HCT116 (cell line): Measurements from ENCODE around the gene RPS6KL1. TPM values are rescaled to one million over a fixed set of nuclear protein-coding genes. Genes with fewer than 3 reads are reported as not detected.

ENCODE experiments used
- ATAC-seq: fragments of 200-7000 bp; cut with Tn5 transposase; 2 replicates; pipeline ENCODE4 v1.9.1; 2020; ENCODE audit warnings: mild to moderate bottlenecking, moderate library complexity
- BruUV-seq: library from RNA; stranded (reverse); fragments of 400-500 nt; replicated peaks from 2 replicates; lab custom pipeline; 2021; lab: Mats Ljungman, UMichigan
- CTCF ChIA-PET: fragments of 300-600 bp; sonication (Branson Sonifier 250); formaldehyde crosslinking; loops from one replicate; lab custom pipeline; 2021; ENCODE audit warnings: antibody characterized with exemption; lab: Charles Lee
- POLR2A ChIA-PET: fragments of 300-600, 350-600 bp; sonication (Branson Sonifier 250); formaldehyde crosslinking; loops from one replicate; lab custom pipeline; 2021; ENCODE audit warnings: antibody characterized with exemption; lab: Charles Lee
- RAD21 ChIA-PET, 2 experiments: fragments of 300-600 bp; sonication (Branson Sonifier 250); formaldehyde crosslinking; loops; one replicate each; lab custom pipeline; 2023; ENCODE audit warnings: low total read pairs in 2 of 2; ENCODE audit not compliant: uncharacterized antibody in 2 of 2, unreplicated experiment in 2 of 2, low non-redundant PET in 1 of 2; lab: Charles Lee
- DNase-seq: peaks from one replicate; pipeline ENCODE4 v3.0.0-alpha.2; 2010; ENCODE audit warnings: low read depth, low spot score
- H2AFZ ChIP-seq: fragments of 200-600 bp; shearing (Covaris generic), sonication (generic); 2 replicates; pipeline ENCODE4 v1.6.1; 2017; ENCODE audit warnings: low read depth, mixed run types, mixed read lengths, antibody characterized with exemption, low read length; ENCODE audit not compliant: poor library complexity, severe bottlenecking
- H3K27ac ChIP-seq: 2 replicates; pipeline ENCODE4 v1.5.1; 2012; ENCODE audit warnings: low read depth, low read length
- H3K27me3 ChIP-seq: fragments of 200-600 bp; sonication (generic); 2 replicates; pipeline ENCODE4 v1.6.1; 2016; ENCODE audit warnings: mixed run types, low read length, mixed read lengths; ENCODE audit not compliant: insufficient read depth
- H3K36me3 ChIP-seq, 2 experiments: fragments of 200-500 bp in 1 of 2; fragments of 200-600 bp in 1 of 2; sonication (Bioruptor generic) in 1 of 2; sonication (generic) in 1 of 2; 2 replicates each; pipeline versions ENCODE4 v1.5.1 to v1.6.1; 2014 to 2016; ENCODE audit warnings: low read length in 2 of 2, inconsistent platforms in 1 of 2, mixed read lengths in 1 of 2, mixed run types in 1 of 2; ENCODE audit not compliant: insufficient read depth in 2 of 2, control insufficient read depth in 1 of 2
- H3K4me1 ChIP-seq, 2 experiments: fragments of 200-600 bp in 1 of 2; sonication (generic) in 1 of 2; 2 replicates each; pipeline versions ENCODE4 v1.5.1 to v1.6.1; 2012 to 2017; ENCODE audit warnings: low read length in 2 of 2, inconsistent platforms in 1 of 2, mild to moderate bottlenecking in 1 of 2, mixed read lengths in 1 of 2, mixed run types in 1 of 2, moderate library complexity in 1 of 2; ENCODE audit not compliant: insufficient read depth in 2 of 2, control insufficient read depth in 1 of 2
- H3K4me2 ChIP-seq: fragments of 200-600 bp; sonication (generic); 2 replicates; pipeline ENCODE4 v1.6.1; 2017; ENCODE audit warnings: mixed run types, low read length, mixed read lengths
- H3K4me3 ChIP-seq, 2 experiments: fragments of 200-600 bp in 1 of 2; sonication (generic) in 1 of 2; replicated peaks in 1 of 2; 2 replicates each; pipeline ENCODE4 v1.5.1; 2011 to 2016; ENCODE audit warnings: low read length in 2 of 2, control low read depth in 1 of 2, low read depth in 1 of 2, mild to moderate bottlenecking in 1 of 2, mixed read lengths in 1 of 2, mixed run types in 1 of 2
- H3K79me2 ChIP-seq: fragments of 200-600 bp; sonication (generic); 2 replicates; pipeline ENCODE4 v1.6.1; 2017; ENCODE audit warnings: mild to moderate bottlenecking, mixed run types, low read length, moderate library complexity, mixed read lengths; ENCODE audit not compliant: insufficient read depth
- H3K9ac ChIP-seq: fragments of 200-600 bp; sonication (generic); 2 replicates; pipeline ENCODE4 v1.6.1; 2016; ENCODE audit warnings: low read length, mixed read lengths
- H3K9me2 ChIP-seq: fragments of 200-600 bp; sonication (generic), shearing (Covaris generic); 2 replicates; pipeline ENCODE4 v1.6.1; 2017; ENCODE audit warnings: mixed run types, mild to moderate bottlenecking, moderate library complexity; ENCODE audit not compliant: insufficient read depth
- H3K9me3 ChIP-seq, 2 experiments: fragments of 200-500 bp in 1 of 2; fragments of 200-600 bp in 1 of 2; sonication (Bioruptor generic) in 1 of 2; sonication (generic) in 1 of 2; 2 replicates each; pipeline ENCODE4 v1.6.1; 2014 to 2017; ENCODE audit warnings: low read length in 2 of 2, mixed read lengths in 2 of 2, inconsistent platforms in 1 of 2, low read depth in 1 of 2, mild to moderate bottlenecking in 1 of 2, mixed run types in 1 of 2, moderate library complexity in 1 of 2; ENCODE audit not compliant: control insufficient read depth in 1 of 2, insufficient read depth in 1 of 2
- H4K20me1 ChIP-seq: fragments of 200-600 bp; sonication (generic), shearing (Covaris generic); 2 replicates; pipeline ENCODE4 v1.6.1; 2017; ENCODE audit warnings: mixed run types, mild to moderate bottlenecking, moderate library complexity; ENCODE audit not compliant: insufficient read depth
- ELF1 ChIP-seq: IDR thresholded peaks from 2 replicates; pipeline ENCODE4 v1.6.1; 2012; ENCODE audit warnings: low read depth, borderline replicate concordance
- EZH2 ChIP-seq: fragments of 200-600 bp; sonication (generic); IDR thresholded peaks from 2 replicates; pipeline ENCODE4 v1.6.1; 2017; ENCODE audit warnings: antibody characterized with exemption, mixed run types
- JUND ChIP-seq: IDR thresholded peaks from 2 replicates; pipeline ENCODE4 v1.6.1; 2012
- POLR2AphosphoS5 ChIP-seq: IDR thresholded peaks from 2 replicates; pipeline ENCODE4 v1.6.1; 2011; ENCODE audit warnings: mild to moderate bottlenecking, low read depth, low read length, moderate library complexity
- SRF ChIP-seq: IDR thresholded peaks from 2 replicates; pipeline ENCODE4 v1.6.1; 2012; ENCODE audit warnings: low read depth
- ZNF274 ChIP-seq: fragments of 200-500 bp; sonication (Bioruptor generic); IDR thresholded peaks from 2 replicates; pipeline ENCODE4 v1.6.1; 2014; ENCODE audit warnings: mild to moderate bottlenecking, low read depth, low read length, inconsistent platforms
- intact Hi-C: fragments of 100-400 bp; cut with micrococcal nuclease; formaldehyde crosslinking; loops from 2 replicates; pipeline ENCODE4 v1.10.0; 2022
- total RNA-seq: library from RNA; stranded (reverse); gene quantifications from one replicate; pipeline ENCODE4 v1.2.1, GENCODE V29; 2021; ENCODE audit not compliant: unreplicated experiment
- TF ChIP-seq, protein P1 (sequence below): IDR thresholded peaks from 2 replicates; pipeline ENCODE4 v1.6.1; 2012; ENCODE audit warnings: low read depth

RPS6KL1 gene
- total RNA-seq, 1 experiment from 2014 or later: 6.7 TPM

GRCh38 chr14:74864198-74864597 is 58.9 kb downstream of the RPS6KL1 start:
- no peak for ATAC-seq
- no peak overlapping the region for H3K9ac ChIP-seq
- H3K9me3 ChIP-seq: no peaks in the 10 kb centered on the region
- H3K79me2 ChIP-seq: no peaks in the 10 kb centered on the region
- no peak overlapping the region for H3K27ac ChIP-seq
- no peaks in the 10 kb centered on the region for H3K9me2 ChIP-seq
- 0 out of 2 replicates have a peak, but pooled peaks cover 3% of the 10 kb centered on the region for H3K27me3 ChIP-seq
- no peak for DNase-seq
- POLR2A ChIA-PET: no interaction called here
- H4K20me1 ChIP-seq: no peaks in the 10 kb centered on the region
- no peak overlapping the region for H3K4me3 ChIP-seq
- RAD21 ChIA-PET: no interaction called here
- TF ChIP-seq SRF: no peak
- no peak for TF ChIP-seq ELF1
- TF ChIP-seq, all 23 proteins: peak for 0
- CTCF ChIA-PET: interaction anchor here (0.7 to 6.9 kb wide), 4 partner anchors 9 to 1946 kb away, joined by 3 to 94 read pairs (median 32); partner anchors contain the start of gene PROX2
- no TSS peak for BruUV-seq
- peaks cover 0 to 4% of the 10 kb centered on the region in 2 experiments; a peak in 1 of 4 replicates for H3K4me1 ChIP-seq
- intact Hi-C loops: no loop called here
- H3K36me3 ChIP-seq: no peaks in the 10 kb centered on the region
- no peak overlapping the region for H3K4me2 ChIP-seq
- no peak overlapping the region for H2AFZ ChIP-seq

DNA sequence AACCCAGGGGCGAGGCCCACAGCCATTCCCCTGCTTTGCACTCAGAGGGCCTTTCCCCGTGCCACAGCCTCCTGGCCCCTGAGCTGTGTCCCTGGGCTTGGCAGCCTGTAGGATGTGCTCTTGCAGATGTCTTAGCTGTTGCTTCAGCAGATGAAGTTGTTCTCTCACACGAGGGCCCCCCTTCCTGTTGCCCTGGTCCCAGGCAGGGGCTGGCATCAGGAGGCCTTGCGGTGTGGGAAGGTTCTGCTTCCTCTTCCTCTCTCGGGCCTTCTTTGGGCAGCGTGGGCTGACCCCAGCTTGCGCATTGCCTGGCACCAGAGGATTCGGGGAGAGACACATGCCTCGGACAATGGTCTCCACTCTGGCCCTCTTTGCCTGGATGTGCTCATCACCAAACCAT is 59.8 kb downstream of the RPS6KL1 start:
- Histone ChIP-seq H3K9me3 (no peaks in the 10 kb centered on the region), H2AFZ (no peak overlapping the region), H3K4me1 (peaks cover 0 to 4% of the 10 kb centered on the region in 2 experiments; a peak in 1 of 4 replicates), H3K27ac (no peak overlapping the region), H3K4me2 (no peak overlapping the region), H4K20me1 (no peaks in the 10 kb centered on the region), H3K9me2 (no peaks in the 10 kb centered on the region), H3K36me3 (no peaks in the 10 kb centered on the region), H3K9ac (no peak overlapping the region), H3K27me3 (0 out of 2 replicates have a peak, but pooled peaks cover 3% of the 10 kb centered on the region), H3K79me2 (no peaks in the 10 kb centered on the region), H3K4me3 (no peak overlapping the region)
- RAD21 ChIA-PET: no interaction called here
- TF ChIP-seq JUND (no peak), SRF (no peak), ZNF274 (no peak), EZH2 (no peak), POLR2AphosphoS5 (no peak)
- TF ChIP-seq, protein P1, sequence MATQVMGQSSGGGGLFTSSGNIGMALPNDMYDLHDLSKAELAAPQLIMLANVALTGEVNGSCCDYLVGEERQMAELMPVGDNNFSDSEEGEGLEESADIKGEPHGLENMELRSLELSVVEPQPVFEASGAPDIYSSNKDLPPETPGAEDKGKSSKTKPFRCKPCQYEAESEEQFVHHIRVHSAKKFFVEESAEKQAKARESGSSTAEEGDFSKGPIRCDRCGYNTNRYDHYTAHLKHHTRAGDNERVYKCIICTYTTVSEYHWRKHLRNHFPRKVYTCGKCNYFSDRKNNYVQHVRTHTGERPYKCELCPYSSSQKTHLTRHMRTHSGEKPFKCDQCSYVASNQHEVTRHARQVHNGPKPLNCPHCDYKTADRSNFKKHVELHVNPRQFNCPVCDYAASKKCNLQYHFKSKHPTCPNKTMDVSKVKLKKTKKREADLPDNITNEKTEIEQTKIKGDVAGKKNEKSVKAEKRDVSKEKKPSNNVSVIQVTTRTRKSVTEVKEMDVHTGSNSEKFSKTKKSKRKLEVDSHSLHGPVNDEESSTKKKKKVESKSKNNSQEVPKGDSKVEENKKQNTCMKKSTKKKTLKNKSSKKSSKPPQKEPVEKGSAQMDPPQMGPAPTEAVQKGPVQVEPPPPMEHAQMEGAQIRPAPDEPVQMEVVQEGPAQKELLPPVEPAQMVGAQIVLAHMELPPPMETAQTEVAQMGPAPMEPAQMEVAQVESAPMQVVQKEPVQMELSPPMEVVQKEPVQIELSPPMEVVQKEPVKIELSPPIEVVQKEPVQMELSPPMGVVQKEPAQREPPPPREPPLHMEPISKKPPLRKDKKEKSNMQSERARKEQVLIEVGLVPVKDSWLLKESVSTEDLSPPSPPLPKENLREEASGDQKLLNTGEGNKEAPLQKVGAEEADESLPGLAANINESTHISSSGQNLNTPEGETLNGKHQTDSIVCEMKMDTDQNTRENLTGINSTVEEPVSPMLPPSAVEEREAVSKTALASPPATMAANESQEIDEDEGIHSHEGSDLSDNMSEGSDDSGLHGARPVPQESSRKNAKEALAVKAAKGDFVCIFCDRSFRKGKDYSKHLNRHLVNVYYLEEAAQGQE: no peak
- BruUV-seq: no TSS peak
- DNase-seq (no peak), ATAC-seq (no peak)
- CTCF ChIA-PET: interaction anchor here (6.2 to 6.9 kb wide), 2 partner anchors 10 to 43 kb away, joined by 54 to 94 read pairs; partner anchors contain the start of gene PROX2
- POLR2A ChIA-PET: no interaction called here
- intact Hi-C loops: no loop called here
